ENCODE measurements around the gene PRRG1. TPM values are rescaled to one million over a fixed set of nuclear protein-coding genes. Genes with fewer than 3 reads are reported as not detected.
"Not testable (repeated sequence)": the region's sequence is repeated elsewhere in the genome, so short reads cannot be mapped to it uniquely, and the experiment has no call there.

Gene PRRG1
- total and polyA plus RNA-seq, 2 of the 13 experiments (the other 11 are each of a cell fraction or from before 2014, with no cell fraction given) = 5.0 to 11.0 TPM

GRCh38 chrX:37425370-37425769 is 76.2 kb downstream of the PRRG1 start:
- ChIA-PET POLR2A (no interaction called here), CTCF (ENCODE audit: low intra/inter-chr PET ratio, low total read pairs) (no interaction called here)
- H3K27me3 ChIP-seq (ENCODE audit: control insufficient read depth in 1 of 2, insufficient read depth in 2 of 2, low read length in 2 of 2) = no peaks in the 10 kb centered on the region
- H3K4me3 ChIP-seq (replicated peaks in 1 of 3; ENCODE audit: insufficient read depth in 1 of 3, low read depth in 2 of 3, low read length in 3 of 3) = no peak overlapping the region
- ATAC-seq (no peak), DNase-seq (ENCODE audit: low spot score) (no peak), FAIRE-seq (no peak)
- no peaks in the 10 kb centered on the region for H3K4me1 ChIP-seq (ENCODE audit: insufficient read depth, low read length)
- in situ Hi-C loops (cut with HindIII; ENCODE audit: extremely low pct_ligation_motif_present, low pct_unique_long_range_greater_than_20kb) = no loop called here
- no peaks in the 10 kb centered on the region for H3K9me3 ChIP-seq (ENCODE audit: low read length)
- H4K20me1 ChIP-seq (ENCODE audit: insufficient read depth, low read length) = no peaks in the 10 kb centered on the region
- TF ChIP-seq ZNF747 (CRISPR knock-in tag; IDR thresholded peaks at IDR 0.05; ENCODE audit: borderline replicate concordance) = no peak
- no peak for TF ChIP-seq SNAI1 (CRISPR knock-in tag; IDR thresholded peaks at IDR 0.05; ENCODE audit: borderline replicate concordance)
- TF ChIP-seq ZNF101 (CRISPR knock-in tag; IDR thresholded peaks at IDR 0.05; ENCODE audit: borderline replicate concordance, low read depth) = no peak
- no peak for TF ChIP-seq NCOA5 (CRISPR knock-in tag; IDR thresholded peaks at IDR 0.05)
- TF ChIP-seq ATF1 (CRISPR knock-in tag; IDR thresholded peaks at IDR 0.05) = no peak
- no peak for TF ChIP-seq ETV5 (CRISPR knock-in tag; IDR thresholded peaks at IDR 0.05; ENCODE audit: borderline replicate concordance)
- no peaks in the 10 kb centered on the region for H3K36me3 ChIP-seq (replicated peaks in 1 of 2; ENCODE audit: control insufficient read depth in 1 of 2, insufficient read depth in 2 of 2, low read length in 2 of 2)
- H2AFZ ChIP-seq (ENCODE audit: low read length) = no peak overlapping the region
- BruUV-seq (replicated peaks) = no TSS peak
- 100% methylated on average over 1 of the region's 1 CpG for WGBS (ENCODE audit: low lambda C conversion rate)
- H3K79me2 ChIP-seq (ENCODE audit: insufficient read depth, low read length) = no peaks in the 10 kb centered on the region
- no peak overlapping the region for H3K4me2 ChIP-seq (ENCODE audit: low read depth, low read length)
- H3K27ac ChIP-seq (ENCODE audit: extremely low read length, insufficient read depth, low read length) = no peak overlapping the region
- H3K9ac ChIP-seq (ENCODE audit: insufficient read depth, low read depth, low read length) = no peak overlapping the region
- intact Hi-C loops (cut with micrococcal nuclease; ENCODE audit: unreplicated experiment) = no loop called here

GRCh38 chrX:37428962-37429361 is 79.8 kb downstream of the PRRG1 start:
- H3K9ac ChIP-seq (ENCODE audit: insufficient read depth, low read depth, low read length); H3K79me2 ChIP-seq (ENCODE audit: insufficient read depth, low read length); POLR2A ChIA-PET; BruUV-seq (replicated peaks); H4K20me1 ChIP-seq (ENCODE audit: insufficient read depth, low read length); ATAC-seq; H2AFZ ChIP-seq (ENCODE audit: low read length); H3K4me2 ChIP-seq (ENCODE audit: low read depth, low read length); in situ Hi-C loops (cut with HindIII; ENCODE audit: extremely low pct_ligation_motif_present, low pct_unique_long_range_greater_than_20kb); intact Hi-C loops (cut with micrococcal nuclease; ENCODE audit: unreplicated experiment); H3K9me3 ChIP-seq (ENCODE audit: low read length); H3K4me3 ChIP-seq (replicated peaks in 1 of 3; ENCODE audit: insufficient read depth in 1 of 3, low read depth in 2 of 3, low read length in 3 of 3); H3K36me3 ChIP-seq (replicated peaks in 1 of 2; ENCODE audit: control insufficient read depth in 1 of 2, insufficient read depth in 2 of 2, low read length in 2 of 2); H3K27ac ChIP-seq (ENCODE audit: extremely low read length, insufficient read depth, low read length); CTCF ChIA-PET (ENCODE audit: low intra/inter-chr PET ratio, low total read pairs); DNase-seq (ENCODE audit: low spot score); H3K4me1 ChIP-seq (ENCODE audit: insufficient read depth, low read length); H3K27me3 ChIP-seq (ENCODE audit: control insufficient read depth in 1 of 2, insufficient read depth in 2 of 2, low read length in 2 of 2); FAIRE-seq: not testable (repeated sequence)
- WGBS (ENCODE audit: low lambda C conversion rate) = 92% methylated on average over 2 of the region's 2 CpGs

Data from HepG2 (cell line).